LNCAP (cell line): ENCODE measurements around the gene MMP15.
A peak's percentile ranks its signal among the peaks of the same experiment; 100 is the strongest.

Source experiments
- CTCF ChIP-seq: fragments of 450-650 bp; IDR thresholded peaks from 2 replicates; pipeline ENCODE4 v1.5.1; 2017; ENCODE audit warnings: mild to moderate bottlenecking

Gene MMP15

GRCh38 chr16:58018803-58019202 lies 6.8 kb upstream of the MMP15 start:
- TF ChIP-seq CTCF: no peak

- no peak for TF ChIP-seq CTCF
Measured at GRCh38 chr16:58019866-58020538, 5.6 kb upstream of the MMP15 start.

- peak; percentile 90 for TF ChIP-seq CTCF
Measured at GRCh38 chr16:58020628-58021521, 4.7 kb upstream of the MMP15 start.

- TF ChIP-seq CTCF: no peak
Measured at GRCh38 chr16:58021661-58022551, 3.6 kb upstream of the MMP15 start.

- TF ChIP-seq CTCF: no peak
Measured at GRCh38 chr16:58022601-58023371, 2.8 kb upstream of the MMP15 start.

- TF ChIP-seq CTCF: no peak
Measured at GRCh38 chr16:58024486-58025350, 836 bp upstream of the MMP15 start.
